Kasumi-1 (cell line): ENCODE results near the gene VEZT.
"Not testable (repeated sequence)": the region's sequence is repeated elsewhere in the genome, so short reads cannot be mapped to it uniquely, and the experiment has no call there.

Source experiments
- DNase-seq, 2 experiments: peaks; one replicate each; lab custom pipeline; 2025; lab: John Stamatoyannopoulos, UW

Gene VEZT

DNA sequence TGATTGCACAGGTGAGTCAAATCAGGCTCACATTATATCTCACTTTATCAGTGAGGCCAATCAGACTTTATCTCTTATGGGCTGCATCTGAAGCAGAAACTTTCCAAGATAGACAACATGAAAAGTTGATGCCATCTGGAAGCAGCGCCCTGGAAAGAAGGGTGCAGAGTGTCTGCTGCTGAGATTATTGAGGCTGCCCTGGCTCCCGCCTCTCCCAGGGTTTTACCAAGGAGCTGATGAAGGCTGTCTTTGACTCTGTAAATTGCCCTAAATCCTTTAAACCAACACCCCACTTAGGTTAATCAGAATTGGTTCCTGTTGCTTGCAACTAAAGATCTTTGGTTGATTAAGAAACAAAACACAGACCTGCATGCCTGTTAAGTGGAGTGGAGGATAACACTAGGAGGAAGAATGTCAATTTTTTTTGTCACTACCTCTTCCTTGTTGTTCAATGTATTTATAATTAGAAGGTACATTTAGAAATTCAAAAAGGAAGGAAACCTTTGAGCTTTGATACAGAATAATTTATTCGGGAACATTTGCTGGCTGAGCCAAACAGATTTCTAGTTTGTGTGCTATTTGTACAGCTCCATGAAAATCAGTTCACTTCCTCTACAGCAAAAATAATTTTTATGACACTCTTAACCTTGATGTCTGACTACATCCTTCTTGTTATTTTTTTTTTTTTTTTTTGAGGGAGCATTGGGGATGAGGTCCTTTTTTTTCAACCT, 104.1 kb downstream of the VEZT start:
- DNase-seq: no peak

DNA sequence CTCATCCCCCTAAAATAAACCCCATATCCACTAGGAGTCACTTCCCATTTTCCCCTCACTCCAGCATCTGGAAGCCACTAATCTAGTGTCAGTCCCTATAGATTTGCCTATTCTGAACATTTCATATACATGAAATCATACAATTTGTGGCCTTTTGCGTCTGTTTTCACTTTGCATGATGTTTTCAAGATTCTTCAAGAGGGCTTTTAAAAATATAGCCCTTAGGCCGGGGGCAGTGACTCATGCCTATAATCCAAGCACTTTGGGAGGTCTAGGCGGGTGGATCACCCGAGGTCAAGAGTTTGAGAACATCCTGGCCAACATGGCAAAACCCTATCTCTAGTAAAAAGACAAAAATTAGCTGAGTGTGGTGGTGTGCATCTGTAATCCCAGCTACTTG, 104.7 kb downstream of the VEZT start:
- DNase-seq: no peak

DNA sequence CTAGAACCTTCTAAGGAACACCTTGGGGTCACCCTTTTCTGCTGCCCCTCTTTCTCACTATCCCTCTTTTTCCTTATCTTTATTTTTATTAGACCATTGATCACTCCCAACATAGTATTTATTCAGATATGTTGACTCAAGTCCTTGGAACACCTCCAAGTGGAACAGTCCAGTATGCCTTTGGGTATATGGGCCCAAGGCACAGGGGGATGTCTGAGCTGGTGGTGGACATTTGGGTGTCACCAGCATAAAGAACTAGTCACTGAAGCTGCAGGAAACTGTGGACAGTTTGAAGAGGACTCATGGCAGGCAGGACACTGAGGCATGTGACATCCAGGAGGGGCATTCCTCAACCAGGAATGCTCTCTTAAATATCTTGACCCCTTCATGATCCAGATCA, 105.6 kb downstream of the VEZT start:
- DNase-seq: no peak

DNA sequence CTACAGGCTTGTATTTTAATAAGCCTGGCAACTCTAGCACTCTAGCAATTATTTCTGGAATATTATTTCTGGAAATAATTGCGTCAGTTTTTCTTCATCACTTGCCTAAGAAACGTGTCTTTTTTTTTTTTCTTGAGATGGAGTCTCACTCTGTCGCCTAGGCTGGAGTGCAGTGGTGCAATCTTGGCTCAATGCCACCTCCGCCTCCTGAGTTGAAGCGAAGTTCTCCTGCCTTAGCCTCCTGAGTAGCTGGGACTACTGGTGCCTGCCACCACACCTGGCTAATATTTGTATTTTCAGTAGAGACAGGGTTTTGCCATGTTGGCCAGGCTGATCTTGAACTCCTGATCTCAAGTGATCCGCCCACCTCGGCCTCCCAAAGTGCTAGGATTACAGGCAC, 106.6 kb downstream of the VEZT start:
- DNase-seq: not testable (repeated sequence)

DNA sequence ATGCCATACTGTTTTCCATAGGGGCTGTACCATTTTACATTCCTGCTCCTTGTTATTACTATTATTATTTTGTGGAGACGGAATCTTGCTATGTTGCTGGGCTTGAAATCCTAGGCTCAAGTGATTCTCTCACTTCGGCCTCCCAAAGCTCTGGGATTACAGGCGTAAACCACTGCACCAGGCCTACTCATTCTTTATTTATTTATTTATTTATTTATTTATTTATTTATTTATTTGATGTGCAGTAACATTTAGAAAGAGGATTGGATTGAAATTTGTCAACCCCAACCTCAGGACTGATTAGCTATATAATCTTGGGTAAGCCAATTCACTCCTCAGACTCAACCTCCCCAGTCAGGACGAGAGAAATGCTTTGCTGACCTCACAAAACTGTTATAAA, 107.9 kb downstream of the VEZT start:
- DNase-seq: no peak

DNA sequence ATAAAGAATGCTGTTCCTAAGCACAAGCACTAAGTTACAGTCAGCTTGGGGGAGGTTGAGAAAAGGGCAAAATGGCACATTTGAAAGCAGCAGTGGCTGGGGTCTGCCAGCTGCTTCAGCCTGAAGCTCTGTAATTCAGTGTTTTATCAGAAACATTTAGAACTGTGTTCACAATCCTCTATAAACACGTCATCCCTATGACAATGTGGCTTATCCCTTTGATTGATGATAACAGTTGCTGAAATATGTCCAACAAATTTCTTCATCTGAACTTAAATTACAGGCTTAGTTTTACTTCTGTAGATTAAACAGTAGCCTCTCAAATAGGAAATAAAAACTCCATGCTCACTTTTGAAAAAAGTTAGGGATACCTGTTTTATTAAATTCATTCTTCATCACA, 108.8 kb downstream of the VEZT start:
- no peak for DNase-seq

DNA sequence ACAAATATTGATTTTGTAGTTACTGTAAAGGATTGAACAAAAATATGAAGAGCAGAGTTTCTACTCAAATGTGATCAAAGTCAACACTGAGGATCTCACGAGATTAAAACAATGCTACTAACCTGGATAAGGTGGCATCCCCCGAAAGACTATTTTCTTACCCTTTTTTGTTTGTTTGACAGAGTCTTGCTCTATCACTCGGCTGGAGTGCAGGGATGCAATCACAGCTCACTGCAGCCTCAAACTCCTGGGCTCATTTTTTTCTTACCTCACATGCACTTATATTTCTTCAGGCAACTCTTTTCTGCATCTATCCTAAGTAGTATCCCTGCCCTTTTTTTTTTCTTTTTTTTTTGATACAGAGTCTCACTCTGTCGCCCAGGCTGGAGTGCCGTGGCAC, 109.2 kb downstream of the VEZT start:
- DNase-seq: no peak

DNA sequence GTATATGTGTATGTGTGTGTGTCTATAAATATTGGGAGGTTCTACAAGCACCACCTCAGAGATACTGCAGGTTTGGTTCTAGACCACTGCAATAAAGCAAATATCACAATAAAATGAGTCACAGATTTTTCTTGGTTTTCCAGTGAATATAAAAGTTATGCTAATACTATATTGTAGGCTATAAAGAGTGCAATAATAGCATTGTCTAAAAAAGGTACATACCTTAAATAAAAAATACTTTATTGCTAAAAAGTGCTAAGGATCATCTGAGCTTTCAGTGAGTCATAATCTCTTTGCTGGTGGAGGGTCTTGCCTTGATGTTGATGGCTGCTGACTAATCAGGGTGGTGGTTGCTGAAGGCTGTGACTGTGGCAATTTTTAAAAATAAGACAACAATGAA, 111.1 kb downstream of the VEZT start:
- DNase-seq: no peak

DNA sequence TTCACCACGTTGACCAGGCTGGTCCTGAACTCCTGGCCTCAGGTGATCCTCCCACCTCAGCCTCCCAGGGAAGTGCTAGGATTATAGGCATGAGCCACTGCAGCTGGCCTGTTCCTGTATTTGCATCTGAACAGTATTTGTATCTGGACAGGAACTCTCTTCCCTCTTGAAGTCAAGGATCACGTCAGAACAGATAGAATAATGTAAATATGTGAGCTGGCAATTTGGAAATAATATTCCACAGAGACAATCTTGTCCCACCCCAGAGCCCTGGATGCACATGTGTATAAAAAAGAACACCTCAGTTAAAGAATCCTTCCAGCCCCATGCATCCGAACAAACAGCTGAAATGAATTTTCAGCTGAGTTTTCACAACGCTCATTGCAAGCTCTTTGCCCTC, 118.3 kb downstream of the VEZT start:
- DNase-seq: no peak

DNA sequence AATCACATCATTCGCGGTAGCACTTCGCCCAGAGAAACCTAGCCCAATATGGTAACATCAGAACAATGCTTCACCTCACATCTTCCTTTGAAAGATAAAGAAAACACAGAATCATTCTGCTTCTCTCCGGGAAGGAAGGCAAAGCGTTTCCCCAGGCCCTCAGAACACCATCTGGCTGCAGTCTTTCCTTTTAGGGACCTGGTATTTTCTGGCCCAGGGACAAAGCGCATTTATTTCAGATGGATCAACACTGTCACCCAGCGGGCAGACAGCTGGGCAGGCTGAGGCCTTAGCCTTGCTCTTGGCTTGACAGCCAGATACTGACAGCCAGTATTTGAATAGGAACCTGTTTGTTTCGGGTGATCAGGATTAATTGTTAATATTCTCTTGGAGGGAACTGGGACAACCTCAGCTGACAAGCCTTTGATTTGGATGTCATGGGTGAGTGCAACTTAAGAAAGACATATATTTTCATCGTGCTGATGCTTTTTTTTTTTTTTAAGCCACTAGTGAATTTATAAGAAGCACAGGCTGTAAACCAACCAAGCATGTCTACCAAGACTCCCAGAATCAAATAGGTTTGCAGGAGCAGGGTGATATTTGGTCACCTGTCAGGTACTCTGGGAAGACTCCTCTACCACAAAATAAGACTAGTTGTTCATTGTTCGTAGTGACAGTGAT, 118.9 kb downstream of the VEZT start:
- DNase-seq: no peak

DNA sequence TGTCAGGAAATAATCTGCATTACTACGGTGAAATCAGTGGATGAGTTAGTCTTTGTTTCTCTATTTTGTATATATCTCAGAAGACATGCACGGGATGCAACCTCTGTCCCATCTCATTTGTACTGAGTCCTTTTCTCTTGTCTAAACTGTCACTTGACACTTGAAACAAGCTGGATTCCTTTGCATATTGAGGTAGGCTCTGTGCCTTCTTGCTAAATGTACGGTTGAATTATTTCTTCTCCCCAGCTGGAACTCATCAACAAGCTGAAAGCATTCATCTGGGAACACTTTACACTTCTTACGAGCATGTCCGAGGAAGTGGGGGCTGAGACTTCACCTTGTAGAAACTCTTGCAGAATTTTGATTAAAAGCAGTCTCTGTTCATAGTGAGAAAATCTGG, 119.5 kb downstream of the VEZT start:
- DNase-seq: no peak

DNA sequence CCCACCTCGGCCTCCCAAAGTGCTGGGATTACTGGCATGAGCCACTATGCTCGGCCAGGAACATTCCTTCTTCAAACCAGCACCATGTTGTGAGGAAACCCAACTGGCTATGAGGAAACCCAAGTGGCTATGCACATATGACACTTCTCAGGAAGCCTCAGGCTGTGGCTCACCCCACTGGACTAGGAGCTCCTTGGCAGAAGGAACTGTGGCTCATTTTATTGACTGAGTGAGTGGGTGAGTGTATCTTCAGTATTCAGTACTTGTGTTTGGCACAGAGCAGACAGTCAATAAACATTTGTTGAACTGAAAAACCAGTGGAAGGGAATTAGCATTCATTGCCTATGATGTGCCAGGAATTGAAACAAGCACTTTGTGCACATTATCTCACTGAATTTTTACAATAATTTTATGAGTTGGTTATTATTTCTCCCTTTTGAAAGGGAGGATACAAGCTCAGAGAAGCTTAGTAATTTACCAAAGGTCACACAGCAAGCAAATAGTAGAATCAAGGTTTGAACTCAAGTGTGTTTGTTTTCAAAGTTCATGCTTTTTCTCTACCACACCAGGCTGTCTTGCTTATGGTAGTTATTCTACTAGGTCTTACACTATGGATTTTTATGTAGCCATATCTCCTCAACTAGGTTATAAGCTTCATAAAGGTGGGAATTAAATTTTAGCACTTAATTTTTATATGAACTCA, 121.6 kb downstream of the VEZT start:
- DNase-seq: no peak

DNA sequence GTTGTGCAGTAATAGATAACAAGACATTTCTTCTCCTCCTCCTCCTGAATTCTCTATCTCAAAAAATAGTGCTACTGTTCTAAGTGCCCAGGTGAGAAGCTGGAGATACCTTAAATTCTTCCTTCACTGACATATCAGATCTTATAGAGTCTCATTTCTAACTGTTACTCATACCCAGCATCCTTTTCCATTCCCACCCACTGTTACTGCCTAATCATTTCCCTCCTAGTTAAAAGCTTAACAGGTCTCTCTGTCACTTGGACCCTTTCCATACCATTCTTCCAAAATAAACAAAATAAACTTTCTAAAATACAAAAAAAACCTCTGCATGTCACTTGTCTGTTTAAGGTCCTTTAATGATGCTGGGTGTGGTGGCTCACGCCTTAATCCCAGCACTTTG, 124.4 kb downstream of the VEZT start:
- no peak for DNase-seq

DNA sequence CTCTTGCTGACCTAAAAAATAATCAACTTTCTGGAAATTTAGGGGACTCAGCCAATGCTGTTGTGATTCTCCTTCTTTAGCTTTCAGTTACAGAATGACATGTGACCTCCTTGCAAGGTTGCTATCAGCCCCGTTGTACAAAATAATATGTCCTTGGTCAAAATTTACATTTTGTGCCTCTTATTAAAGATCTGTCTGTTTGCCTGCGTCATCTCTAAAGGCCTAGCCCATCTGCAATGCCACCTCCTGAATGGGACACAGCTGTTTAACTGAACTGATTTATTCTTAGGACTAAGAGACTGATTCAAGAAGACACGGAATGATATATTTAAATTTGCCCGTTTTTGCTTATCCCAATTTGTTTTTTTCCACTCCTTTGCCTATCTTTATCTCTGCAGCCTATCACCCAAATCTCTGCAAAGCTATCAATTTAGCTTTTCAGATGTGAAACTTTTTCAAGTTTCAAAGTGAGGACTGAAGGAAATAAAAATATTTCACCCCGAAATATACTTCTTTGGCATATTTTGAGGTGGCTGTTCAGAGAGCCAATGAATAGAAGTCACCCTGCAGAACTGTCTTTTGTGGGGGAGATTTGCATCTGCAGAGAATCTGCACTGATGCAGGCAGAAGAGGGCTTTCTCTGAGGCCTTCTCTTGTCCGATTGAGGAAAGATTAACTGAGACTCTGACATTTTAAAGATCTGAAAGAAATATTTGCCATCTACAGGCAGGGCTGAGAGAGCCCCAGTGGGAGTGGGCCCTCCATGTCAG, 126.0 kb downstream of the VEZT start:
- DNase-seq: no peak

DNA sequence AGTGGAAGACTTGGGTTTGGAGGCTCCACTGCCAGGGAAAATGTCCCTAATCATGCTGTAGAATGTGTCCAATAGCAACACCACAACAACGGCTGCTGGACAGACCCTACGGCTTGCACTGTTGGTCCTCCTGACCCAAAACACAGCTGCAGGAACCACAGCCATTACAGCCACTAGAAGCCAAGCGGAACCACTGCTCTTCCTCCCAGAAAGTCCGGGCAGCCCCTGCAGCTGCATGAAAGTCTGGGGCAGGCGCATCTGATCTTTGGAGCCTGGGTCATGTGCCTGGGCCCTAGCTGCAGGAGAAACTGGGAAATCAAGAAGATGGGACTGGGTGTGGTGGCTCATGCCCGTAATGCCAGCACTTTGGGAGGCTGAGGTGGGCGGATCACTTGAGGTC, 131.7 kb downstream of the VEZT start:
- DNase-seq: no peak

DNA sequence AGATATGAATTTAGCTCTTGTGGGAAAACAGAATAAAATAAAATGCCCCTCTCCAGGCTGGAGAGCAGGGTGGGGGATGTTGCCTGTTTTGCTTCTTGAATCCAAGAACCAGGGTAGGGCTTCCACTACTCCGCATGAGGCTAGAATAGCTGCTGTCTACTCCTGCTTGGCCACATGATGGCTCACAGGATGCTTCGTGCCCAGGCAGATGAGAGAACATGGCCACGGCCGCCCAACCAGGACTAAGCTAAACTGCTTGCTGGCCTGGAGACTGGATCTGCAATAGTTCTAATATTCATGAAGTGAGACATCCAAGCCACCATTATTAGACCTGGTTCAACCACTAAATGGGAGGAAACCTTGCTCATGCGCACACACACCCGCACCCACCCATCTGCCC, 134.1 kb downstream of the VEZT start:
- DNase-seq: no peak
